Keratinocyte (primary cell): ENCODE measurements around the gene SNX2. TPM values are rescaled to one million over a fixed set of nuclear protein-coding genes. Genes with fewer than 3 reads are reported as not detected.

Experiments used
- DNase-seq: peaks from one replicate; pipeline ENCODE4 v3.0.0-alpha.2; 2011; ENCODE audit warnings: low read depth, missing footprints, low spot score
- FAIRE-seq: peaks from 2 replicates; lab custom pipeline; 2011; peaks lifted over from hg19 to GRCh38; lab: Jason Lieb, UNC
- H2AFZ ChIP-seq: 2 replicates; pipeline ENCODE4 v1.6.0; 2012; ENCODE audit warnings: low read length, control low read depth, inconsistent platforms; ENCODE audit not compliant: control insufficient read depth
- H3K27ac ChIP-seq: 2 replicates; pipeline ENCODE4 v1.5.1; 2011; ENCODE audit warnings: low read length; ENCODE audit not compliant: control insufficient read depth, insufficient read depth
- H3K27me3 ChIP-seq: 3 replicates; pipeline ENCODE4 v1.6.0; 2011; ENCODE audit warnings: low read length; ENCODE audit not compliant: control insufficient read depth, insufficient read depth; ENCODE audit errors: extremely low read depth
- H3K36me3 ChIP-seq, 2 experiments: 2 replicates in 1 of 2; 3 replicates in 1 of 2; pipeline ENCODE4 v1.5.1; 2011; ENCODE audit warnings: low read length in 2 of 2, mild to moderate bottlenecking in 1 of 2; ENCODE audit not compliant: control insufficient read depth in 2 of 2, insufficient read depth in 2 of 2; ENCODE audit errors: extremely low read depth in 1 of 2
- H3K4me1 ChIP-seq: 3 replicates; pipeline ENCODE4 v1.5.1; 2011; ENCODE audit warnings: low read length; ENCODE audit not compliant: control insufficient read depth, insufficient read depth; ENCODE audit errors: extremely low read depth
- H3K4me2 ChIP-seq: 3 replicates; pipeline ENCODE4 v1.6.0; 2011; ENCODE audit warnings: low read depth, low read length; ENCODE audit not compliant: control insufficient read depth, insufficient read depth; ENCODE audit errors: extremely low read depth
- H3K4me3 ChIP-seq, 3 experiments: fragments of 200-600 bp in 1 of 3; sonication (generic) in 1 of 3; 2 replicates in 2 of 3; 3 replicates in 1 of 3; pipeline ENCODE4 v1.5.1; 2011 to 2016; ENCODE audit warnings: low read length in 3 of 3, mild to moderate bottlenecking in 3 of 3, control low read depth in 2 of 3, inconsistent platforms in 1 of 3, low read depth in 1 of 3, mixed read lengths in 1 of 3, mixed run types in 1 of 3, moderate library complexity in 1 of 3; ENCODE audit not compliant: control insufficient read depth in 2 of 3, insufficient read depth in 2 of 3; ENCODE audit errors: extremely low read depth in 1 of 3
- H3K79me2 ChIP-seq: 2 replicates; pipeline ENCODE4 v1.6.0; 2012; ENCODE audit warnings: low read length; ENCODE audit not compliant: control insufficient read depth, insufficient read depth
- H3K9ac ChIP-seq: 3 replicates; pipeline ENCODE4 v1.6.0; 2011; ENCODE audit warnings: low read length; ENCODE audit not compliant: control insufficient read depth, insufficient read depth; ENCODE audit errors: extremely low read depth
- H3K9me1 ChIP-seq: 3 replicates; pipeline ENCODE4 v1.6.0; 2011; ENCODE audit warnings: low read length; ENCODE audit not compliant: control insufficient read depth, insufficient read depth; ENCODE audit errors: extremely low read depth
- H3K9me3 ChIP-seq: 2 replicates; pipeline ENCODE4 v1.5.1; 2012; ENCODE audit warnings: low read depth, low read length; ENCODE audit not compliant: control insufficient read depth
- H4K20me1 ChIP-seq: 3 replicates; pipeline ENCODE4 v1.6.0; 2011; ENCODE audit warnings: low read length; ENCODE audit not compliant: control insufficient read depth, insufficient read depth; ENCODE audit errors: extremely low read depth
- EZH2 ChIP-seq: IDR thresholded peaks from one replicate; pipeline ENCODE4 v1.6.1; 2012; ENCODE audit warnings: inconsistent platforms, mild to moderate bottlenecking, low read length, moderate library complexity
- dilution Hi-C: fragments of 300-500 bp; cut with MboI; formaldehyde crosslinking; loops from one replicate; pipeline ENCODE4 v1.7.0; 2020; ENCODE audit warnings: low sequenced_read_pairs; ENCODE audit not compliant: extremely low pct_ligation_motif_present
- polyA plus RNA-seq, 5 experiments: library from polyadenylated mRNA; depleted of rRNA in 3 of 5; stranded (reverse) in 3 of 5; stranded (forward) in 1 of 5; unstranded in 1 of 5; fragments of >200 nt; gene quantifications; 1 replicate in 1 of 5; 2 replicates in 3 of 5; 3 replicates in 1 of 5; pipeline versions ENCODE4 v1.2.1 to v1.2.3, GENCODE V29; 2011 to 2012; ENCODE audit warnings: missing spikeins in 2 of 5, low read depth in 1 of 5, low replicate concordance in 1 of 5
- TF ChIP-seq, protein P1 (sequence below), 3 experiments: IDR thresholded peaks in 1 of 3; conservative IDR thresholded peaks in 1 of 3; optimal IDR thresholded peaks in 1 of 3; 2 replicates in 2 of 3; 3 replicates in 1 of 3; pipeline versions ENCODE3 to v1.5.1; 2011; ENCODE audit warnings: low read length in 3 of 3, mild to moderate bottlenecking in 3 of 3, moderate library complexity in 2 of 3, control low read depth in 1 of 3, inconsistent platforms in 1 of 3; ENCODE audit not compliant: insufficient read depth in 2 of 3; ENCODE audit errors: extremely low read depth in 1 of 3

SNX2 gene
- polyA plus RNA-seq, 1 donor (not counting 4 experiments of a cell fraction or from before 2014, with no cell fraction given) = 87.8 TPM

DNA sequence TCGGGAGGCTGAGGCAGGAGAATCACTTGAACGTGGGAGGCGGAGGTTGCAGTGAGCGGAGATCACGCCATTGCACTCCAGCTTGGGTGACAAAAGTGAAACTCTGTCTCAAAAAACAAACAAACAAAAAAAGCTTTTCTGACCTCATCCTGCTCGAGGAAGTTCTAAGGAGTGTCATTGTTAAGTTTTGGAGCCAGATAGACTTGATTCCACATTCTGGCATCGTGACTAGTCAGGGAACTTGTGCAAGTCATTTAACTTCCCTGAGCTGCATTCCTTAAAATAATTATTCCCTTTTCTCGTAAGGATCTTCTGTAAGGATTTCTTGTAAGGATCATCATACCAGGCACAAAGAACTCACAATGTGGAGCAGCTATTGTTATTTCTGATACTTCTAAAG lies 96.8 kb downstream of the SNX2 start:
- dilution Hi-C loops = no loop called here

DNA sequence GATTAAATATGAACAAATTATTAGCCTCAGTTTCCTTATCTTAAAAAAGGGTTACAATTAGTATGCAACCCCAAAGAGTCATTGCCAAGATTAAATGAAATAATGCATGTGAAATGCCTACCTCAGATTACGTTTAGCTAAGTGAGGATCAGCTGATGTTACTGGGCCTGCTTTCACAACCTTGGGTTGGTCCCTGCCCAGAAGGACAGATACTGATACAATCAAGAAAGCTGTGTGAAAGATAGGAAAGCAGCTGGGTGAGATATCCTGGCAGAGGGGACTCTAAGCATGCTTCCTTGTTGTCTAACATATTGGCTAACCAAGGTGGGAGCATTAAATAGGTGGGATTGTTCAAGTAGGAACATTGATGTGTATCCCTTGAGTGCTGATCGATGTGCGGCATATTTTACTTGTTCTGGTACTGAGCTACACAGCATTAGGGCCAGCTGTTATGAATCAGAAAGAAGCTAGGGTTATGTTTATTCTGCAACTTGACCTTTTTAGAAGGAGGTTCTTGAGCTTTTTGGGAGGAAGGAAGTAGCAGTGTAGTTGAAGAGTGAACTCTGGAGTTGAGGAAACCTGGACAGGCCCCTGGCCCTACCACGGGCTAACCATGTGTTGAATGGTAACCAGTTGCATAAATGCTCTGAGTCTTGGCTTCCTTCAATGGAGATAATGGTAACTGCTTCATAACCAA lies 99.4 kb downstream of the SNX2 start:
- Histone ChIP-seq H3K36me3 (peaks cover 0 to 2% of the 10 kb centered on the region in 2 experiments), H3K79me2 (peaks cover 24% of the 10 kb centered on the region), H3K4me3 (no peak overlapping the region), H3K4me2 (no peak overlapping the region), H3K27ac (no peak overlapping the region), H3K9me3 (no peaks in the 10 kb centered on the region), H4K20me1 (no peaks in the 10 kb centered on the region), H2AFZ (no peak overlapping the region), H3K4me1 (no peaks in the 10 kb centered on the region), H3K27me3 (no peaks in the 10 kb centered on the region), H3K9ac (no peak overlapping the region), H3K9me1 (no peaks in the 10 kb centered on the region)
- FAIRE-seq (peak; percentile 58), DNase-seq (no peak)
- TF ChIP-seq, protein P1, sequence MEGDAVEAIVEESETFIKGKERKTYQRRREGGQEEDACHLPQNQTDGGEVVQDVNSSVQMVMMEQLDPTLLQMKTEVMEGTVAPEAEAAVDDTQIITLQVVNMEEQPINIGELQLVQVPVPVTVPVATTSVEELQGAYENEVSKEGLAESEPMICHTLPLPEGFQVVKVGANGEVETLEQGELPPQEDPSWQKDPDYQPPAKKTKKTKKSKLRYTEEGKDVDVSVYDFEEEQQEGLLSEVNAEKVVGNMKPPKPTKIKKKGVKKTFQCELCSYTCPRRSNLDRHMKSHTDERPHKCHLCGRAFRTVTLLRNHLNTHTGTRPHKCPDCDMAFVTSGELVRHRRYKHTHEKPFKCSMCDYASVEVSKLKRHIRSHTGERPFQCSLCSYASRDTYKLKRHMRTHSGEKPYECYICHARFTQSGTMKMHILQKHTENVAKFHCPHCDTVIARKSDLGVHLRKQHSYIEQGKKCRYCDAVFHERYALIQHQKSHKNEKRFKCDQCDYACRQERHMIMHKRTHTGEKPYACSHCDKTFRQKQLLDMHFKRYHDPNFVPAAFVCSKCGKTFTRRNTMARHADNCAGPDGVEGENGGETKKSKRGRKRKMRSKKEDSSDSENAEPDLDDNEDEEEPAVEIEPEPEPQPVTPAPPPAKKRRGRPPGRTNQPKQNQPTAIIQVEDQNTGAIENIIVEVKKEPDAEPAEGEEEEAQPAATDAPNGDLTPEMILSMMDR (optimal IDR thresholded peaks at IDR 0.05 in 1 of 3, IDR thresholded peaks at IDR 0.05 in 1 of 3, conservative IDR thresholded peaks at IDR 0.05 in 1 of 3; ENCODE audit: extremely low read depth in 1 of 3, insufficient read depth in 2 of 3, low read length in 3 of 3) = no peak
- no peak for TF ChIP-seq EZH2
- dilution Hi-C loops = no loop called here

More for the DNA sequence above, 96.8 kb downstream of the SNX2 start:
- TF ChIP-seq, protein P1 (optimal IDR thresholded peaks at IDR 0.05 in 1 of 3, IDR thresholded peaks at IDR 0.05 in 1 of 3, conservative IDR thresholded peaks at IDR 0.05 in 1 of 3; ENCODE audit: extremely low read depth in 1 of 3, insufficient read depth in 2 of 3, low read length in 3 of 3) = no peak
- TF ChIP-seq EZH2 = no peak
- peaks cover 6 to 9% of the 10 kb centered on the region in 2 experiments for H3K36me3 ChIP-seq
- no peak overlapping the region for H3K9ac ChIP-seq
- H3K9me3 ChIP-seq = no peaks in the 10 kb centered on the region
- no peaks in the 10 kb centered on the region for H3K4me1 ChIP-seq
- no peaks in the 10 kb centered on the region for H3K27me3 ChIP-seq
- H3K4me2 ChIP-seq = no peak overlapping the region
- no peak overlapping the region for H2AFZ ChIP-seq
- no peak overlapping the region for H3K4me3 ChIP-seq
- DNase-seq (no peak), FAIRE-seq (no peak)
- H3K79me2 ChIP-seq = peaks cover 26% of the 10 kb centered on the region
- no peak overlapping the region for H3K27ac ChIP-seq
- H4K20me1 ChIP-seq = peaks cover 7% of the 10 kb centered on the region
- no peaks in the 10 kb centered on the region for H3K9me1 ChIP-seq
